Measurements from ENCODE around the gene ADAMTS7. TPM values are rescaled to one million over a fixed set of nuclear protein-coding genes. Genes with fewer than 3 reads are reported as not detected.

The ADAMTS7 gene
- total RNA-seq, 2 donors from 2014 or later = 0.39 to 1.5 TPM

Other genes with a start within 250 kb of the ADAMTS7 start
- gene CHRNA5, start 245.9 kb downstream of the ADAMTS7 start, total RNA-seq = 1 to 10 TPM; 2.6 to 3.1 TPM
- gene CHRNA3, start 190.5 kb downstream of the ADAMTS7 start, total RNA-seq = not detected
- gene CHRNB4, start 170.3 kb downstream of the ADAMTS7 start, total RNA-seq = not detected
- gene MORF4L1, start 61.4 kb upstream of the ADAMTS7 start, total RNA-seq = 100 to 1,000 TPM; 170 TPM
- gene CTSH, start 133.6 kb upstream of the ADAMTS7 start, total RNA-seq = 10 to 100 TPM in 1 of 2 donors, 1 to 10 TPM in 1; 7.1 to 33.1 TPM

Data from activated T-cell treated with anti-CD3 and anti-CD28 coated beads, Interleukin-2, amount 50 U/mL, for 72 hours (primary cell).